ENCODE measurements around the gene ITGA1.
"Not testable (repeated sequence)": the region's sequence is repeated elsewhere in the genome, so short reads cannot be mapped to it uniquely, and the experiment has no call there.

The ITGA1 gene

DNA sequence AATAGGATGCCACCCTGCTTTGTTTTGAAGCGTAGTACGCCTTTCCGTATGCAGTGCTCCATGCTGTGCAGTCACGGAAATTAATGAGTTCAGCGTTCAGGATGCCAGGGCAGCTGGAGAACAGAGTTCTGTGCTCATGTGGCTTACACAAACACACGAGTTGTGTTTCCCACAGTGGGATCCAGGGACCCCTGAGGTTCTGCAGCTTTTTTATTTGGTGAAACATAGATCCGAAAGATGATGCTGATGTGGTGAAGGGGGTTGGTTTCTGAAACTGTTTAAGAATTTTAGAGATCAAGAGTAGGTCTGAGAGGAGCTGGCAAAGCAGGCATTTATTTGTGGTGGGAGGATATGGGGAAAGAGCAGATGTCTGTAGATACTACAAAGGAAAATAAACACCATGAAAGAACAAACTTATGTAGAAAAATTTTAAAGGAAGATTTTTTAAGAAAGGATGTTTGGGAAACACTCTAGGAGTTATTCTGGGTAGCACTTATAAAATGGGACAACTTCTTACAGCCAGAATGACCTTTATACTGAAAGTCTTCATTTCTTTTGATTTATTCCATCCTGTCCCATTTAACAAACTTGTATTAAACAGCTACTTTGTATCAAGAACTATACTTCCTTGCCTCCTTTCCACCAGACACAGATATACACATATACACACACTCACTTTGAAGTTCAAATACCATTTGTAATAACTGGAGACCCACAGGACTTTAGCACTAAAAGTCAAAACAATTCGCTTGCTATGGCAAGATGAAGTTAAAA, 52.7 kb downstream of the ITGA1 start:
- POLR2A ChIA-PET = interaction anchor here (1.0 kb wide), 1 partner anchor 16 kb away, joined by 3 read pairs; no protein-coding TSS in a partner anchor
- no peak overlapping the region; the same call in 1 of the 2 replicates for H3K4me3 ChIP-seq (ENCODE audit: low read depth, low read length)
- DNase-seq (ENCODE audit: low read depth, low spot score) = no peak
- TF ChIP-seq, protein P1, sequence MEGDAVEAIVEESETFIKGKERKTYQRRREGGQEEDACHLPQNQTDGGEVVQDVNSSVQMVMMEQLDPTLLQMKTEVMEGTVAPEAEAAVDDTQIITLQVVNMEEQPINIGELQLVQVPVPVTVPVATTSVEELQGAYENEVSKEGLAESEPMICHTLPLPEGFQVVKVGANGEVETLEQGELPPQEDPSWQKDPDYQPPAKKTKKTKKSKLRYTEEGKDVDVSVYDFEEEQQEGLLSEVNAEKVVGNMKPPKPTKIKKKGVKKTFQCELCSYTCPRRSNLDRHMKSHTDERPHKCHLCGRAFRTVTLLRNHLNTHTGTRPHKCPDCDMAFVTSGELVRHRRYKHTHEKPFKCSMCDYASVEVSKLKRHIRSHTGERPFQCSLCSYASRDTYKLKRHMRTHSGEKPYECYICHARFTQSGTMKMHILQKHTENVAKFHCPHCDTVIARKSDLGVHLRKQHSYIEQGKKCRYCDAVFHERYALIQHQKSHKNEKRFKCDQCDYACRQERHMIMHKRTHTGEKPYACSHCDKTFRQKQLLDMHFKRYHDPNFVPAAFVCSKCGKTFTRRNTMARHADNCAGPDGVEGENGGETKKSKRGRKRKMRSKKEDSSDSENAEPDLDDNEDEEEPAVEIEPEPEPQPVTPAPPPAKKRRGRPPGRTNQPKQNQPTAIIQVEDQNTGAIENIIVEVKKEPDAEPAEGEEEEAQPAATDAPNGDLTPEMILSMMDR (IDR thresholded peaks at IDR 0.05; ENCODE audit: insufficient read depth, low read length, missing control alignments) = no peak
- CTCF ChIA-PET = interaction anchor here (0.9 to 1.6 kb wide), 4 partner anchors 7 to 330 kb away, joined by 3 to 6 read pairs (median 3); no protein-coding TSS in a partner anchor

- no peak for DNase-seq (ENCODE audit: low read depth, low spot score)
- TF ChIP-seq, protein P1 (IDR thresholded peaks at IDR 0.05; ENCODE audit: insufficient read depth, low read length, missing control alignments) = no peak
These were observed 53.4 kb downstream of the ITGA1 start for GRCh38 chr5:52841114-52841513.

GRCh38 chr5:52842111-52842510, 54.4 kb downstream of the ITGA1 start:
- TF ChIP-seq, protein P1 (IDR thresholded peaks at IDR 0.05; ENCODE audit: insufficient read depth, low read length, missing control alignments) = no peak
- H3K4me3 ChIP-seq (ENCODE audit: low read depth, low read length) = no peak overlapping the region
- POLR2A ChIA-PET = interaction anchor here (0.7 kb wide), 1 partner anchor 1103 kb away, joined by 3 read pairs; no protein-coding TSS in a partner anchor
- CTCF ChIA-PET = interaction anchor here (1.0 to 1.2 kb wide), 2 partner anchors 9 to 73 kb away, joined by 4 read pairs; no protein-coding TSS in a partner anchor
- no peak for DNase-seq (ENCODE audit: low read depth, low spot score)

More at GRCh38 chr5:52841114-52841513, 53.4 kb downstream of the ITGA1 start:
- ChIA-PET CTCF (interaction anchor here (0.9 kb wide), 1 partner anchor 329 kb away, joined by 3 read pairs; no protein-coding TSS in a partner anchor), POLR2A (no interaction called here)
- no peak overlapping the region for H3K4me3 ChIP-seq (ENCODE audit: low read depth, low read length)

DNA sequence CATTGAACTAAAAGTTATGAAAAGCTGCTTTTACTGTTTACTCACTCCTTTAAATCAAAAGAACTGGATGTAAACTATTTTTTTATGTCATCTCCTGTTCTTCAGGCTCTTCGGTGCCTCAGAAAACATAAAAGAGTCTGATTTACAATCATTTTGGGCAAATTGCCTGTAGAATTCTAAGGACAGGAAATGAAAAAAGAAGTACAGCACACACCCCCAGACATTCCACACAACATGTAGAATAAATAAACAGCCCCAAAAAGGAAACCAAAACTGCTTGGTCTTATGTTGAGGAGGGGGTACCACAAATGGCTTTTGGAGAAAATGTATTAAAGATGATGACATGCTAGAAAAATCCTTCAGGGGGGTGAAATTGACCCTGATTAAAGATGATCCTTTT, 57.2 kb downstream of the ITGA1 start:
- no peak overlapping the region for H3K4me3 ChIP-seq (ENCODE audit: low read depth, low read length)
- DNase-seq (ENCODE audit: low read depth, low spot score) = no peak
- POLR2A ChIA-PET = no interaction called here
- TF ChIP-seq, protein P1 (IDR thresholded peaks at IDR 0.05; ENCODE audit: insufficient read depth, low read length, missing control alignments) = no peak
- CTCF ChIA-PET = interaction anchor here (1.0 kb wide), 1 partner anchor 71 kb away, joined by 5 read pairs; no protein-coding TSS in a partner anchor

GRCh38 chr5:52846182-52846842, 58.6 kb downstream of the ITGA1 start:
- no peak overlapping the region for H3K4me3 ChIP-seq (ENCODE audit: low read depth, low read length)
- TF ChIP-seq, protein P1 (IDR thresholded peaks at IDR 0.05; ENCODE audit: insufficient read depth, low read length, missing control alignments) = no peak
- POLR2A ChIA-PET = no interaction called here
- CTCF ChIA-PET = no interaction called here
- no peak for DNase-seq (ENCODE audit: low read depth, low spot score)

DNA sequence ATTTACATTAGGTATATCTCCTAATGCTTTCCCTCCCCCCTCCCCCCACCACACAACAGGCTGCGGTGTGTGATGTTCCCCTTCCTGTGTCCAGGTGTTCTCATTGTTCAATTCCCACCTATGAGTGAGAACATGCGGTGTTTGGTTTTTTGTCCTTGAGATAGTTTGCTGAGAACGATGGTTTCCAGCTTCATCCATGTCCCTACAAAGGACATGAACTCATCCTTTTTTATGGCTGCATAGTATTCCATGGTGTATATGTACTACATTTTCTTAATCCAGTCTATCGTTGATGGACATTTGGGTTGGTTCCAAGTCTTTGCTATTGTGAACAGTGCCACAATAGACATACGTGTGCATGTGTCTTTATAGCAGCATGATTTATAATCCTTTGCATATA, 61.0 kb downstream of the ITGA1 start:
- H3K4me3 ChIP-seq (ENCODE audit: low read depth, low read length); DNase-seq (ENCODE audit: low read depth, low spot score); POLR2A ChIA-PET: not testable (repeated sequence)
- CTCF ChIA-PET = interaction anchor here (1.1 kb wide), 1 partner anchor 9 kb away, joined by 3 read pairs; no protein-coding TSS in a partner anchor
